WTC11 (cell line): ENCODE measurements around the gene CLEC18B. TPM values are rescaled to one million over a fixed set of nuclear protein-coding genes. Genes with fewer than 3 reads are reported as not detected.
"Not testable (repeated sequence)": the region's sequence is repeated elsewhere in the genome, so short reads cannot be mapped to it uniquely, and the experiment has no call there.

ENCODE experiments used
- ATAC-seq: fragments of 200-7000 bp; cut with Tn5 transposase; 2 replicates; pipeline ENCODE4 v1.10.0; 2021; ENCODE audit warnings: mild to moderate bottlenecking, moderate library complexity
- CTCF ChIA-PET: fragments of 300-600 bp; sonication (Branson Sonifier 250); formaldehyde crosslinking; loops from one replicate; lab custom pipeline; 2021; ENCODE audit warnings: antibody characterized with exemption; lab: Charles Lee
- POLR2A ChIA-PET: fragments of 350-600 bp; sonication (Branson Sonifier 250); formaldehyde crosslinking; loops from one replicate; lab custom pipeline; 2021; ENCODE audit warnings: antibody characterized with exemption; lab: Charles Lee
- DNase-seq: peaks from one replicate; pipeline ENCODE4 v3.0.0; 2021; ENCODE audit warnings: low spot score
- H3K27ac Mint-ChIP-seq: 2 replicates; pipeline ENCODE4 v1.8.0; 2021; ENCODE audit warnings: mixed read lengths
- H3K27me3 Mint-ChIP-seq: 2 replicates; pipeline ENCODE4 v1.8.0; 2021; ENCODE audit warnings: low read depth, mild to moderate bottlenecking, moderate library complexity, mixed read lengths
- H3K36me3 Mint-ChIP-seq: 2 replicates; pipeline ENCODE4 v1.8.0; 2021; ENCODE audit warnings: mixed read lengths
- H3K4me1 Mint-ChIP-seq: 2 replicates; pipeline ENCODE4 v1.8.0; 2022; ENCODE audit warnings: mixed read lengths
- H3K4me3 Mint-ChIP-seq: 2 replicates; pipeline ENCODE4 v1.8.0; 2021; ENCODE audit warnings: mild to moderate bottlenecking, moderate library complexity, mixed read lengths
- H3K9me3 Mint-ChIP-seq: 2 replicates; pipeline ENCODE4 v1.8.0; 2021; ENCODE audit warnings: mixed read lengths
- total RNA-seq: library from RNA; stranded (reverse); gene quantifications from 3 replicates; pipeline ENCODE4 v1.2.3, GENCODE V29; 2021

The CLEC18B gene
- total RNA-seq, 1 experiment from 2014 or later = 0.20 TPM

GRCh38 chr16:74412138-74412774 lies 9.0 kb downstream of the CLEC18B start:
- H3K4me3 Mint-ChIP-seq, H3K9me3 Mint-ChIP-seq, POLR2A ChIA-PET, H3K27me3 Mint-ChIP-seq, DNase-seq, CTCF ChIA-PET, H3K36me3 Mint-ChIP-seq, H3K27ac Mint-ChIP-seq, H3K4me1 Mint-ChIP-seq: not testable (repeated sequence)
- ATAC-seq = peak; percentile 61

GRCh38 chr16:74410981-74411380 lies 10.3 kb downstream of the CLEC18B start:
- ATAC-seq, CTCF ChIA-PET: not testable (repeated sequence)

GRCh38 chr16:74410057-74410957 lies 11.0 kb downstream of the CLEC18B start:
- ATAC-seq, H3K4me1 Mint-ChIP-seq, H3K27me3 Mint-ChIP-seq, POLR2A ChIA-PET, H3K9me3 Mint-ChIP-seq, DNase-seq, H3K4me3 Mint-ChIP-seq, H3K27ac Mint-ChIP-seq, CTCF ChIA-PET, H3K36me3 Mint-ChIP-seq: not testable (repeated sequence)

More at GRCh38 chr16:74410981-74411380, 10.3 kb downstream of the CLEC18B start:
- H3K4me3 Mint-ChIP-seq, H3K9me3 Mint-ChIP-seq, H3K27me3 Mint-ChIP-seq, H3K36me3 Mint-ChIP-seq, POLR2A ChIA-PET, H3K4me1 Mint-ChIP-seq, DNase-seq, H3K27ac Mint-ChIP-seq: not testable (repeated sequence)

GRCh38 chr16:74409185-74409981 lies 11.9 kb downstream of the CLEC18B start:
- H3K36me3 Mint-ChIP-seq, H3K4me3 Mint-ChIP-seq, CTCF ChIA-PET, POLR2A ChIA-PET, DNase-seq, ATAC-seq, H3K27ac Mint-ChIP-seq, H3K4me1 Mint-ChIP-seq, H3K27me3 Mint-ChIP-seq, H3K9me3 Mint-ChIP-seq: not testable (repeated sequence)

- H3K36me3 Mint-ChIP-seq, H3K27ac Mint-ChIP-seq, H3K4me1 Mint-ChIP-seq, CTCF ChIA-PET, DNase-seq, H3K27me3 Mint-ChIP-seq, POLR2A ChIA-PET, H3K9me3 Mint-ChIP-seq: not testable (repeated sequence)
- peak overlapping the region; percentile 35; the same call in 1 of the 2 replicates for H3K4me3 Mint-ChIP-seq
- peak; percentile 23 for ATAC-seq
Measured at GRCh38 chr16:74407362-74407705, 13.9 kb downstream of the CLEC18B start.

- H3K4me3 Mint-ChIP-seq, POLR2A ChIA-PET, H3K27ac Mint-ChIP-seq, H3K36me3 Mint-ChIP-seq, H3K27me3 Mint-ChIP-seq, H3K9me3 Mint-ChIP-seq, CTCF ChIA-PET, H3K4me1 Mint-ChIP-seq: not testable (repeated sequence)
- ATAC-seq (peak; percentile 80), DNase-seq (peak; percentile 36)
Measured at GRCh38 chr16:74406600-74407361, 14.5 kb downstream of the CLEC18B start.

GRCh38 chr16:74404148-74404933 lies 16.9 kb downstream of the CLEC18B start:
- H3K27ac Mint-ChIP-seq, H3K27me3 Mint-ChIP-seq, ATAC-seq, H3K9me3 Mint-ChIP-seq, H3K4me3 Mint-ChIP-seq, DNase-seq, H3K4me1 Mint-ChIP-seq, H3K36me3 Mint-ChIP-seq, CTCF ChIA-PET, POLR2A ChIA-PET: not testable (repeated sequence)

- CTCF ChIA-PET, DNase-seq, POLR2A ChIA-PET, H3K27me3 Mint-ChIP-seq, H3K36me3 Mint-ChIP-seq, H3K9me3 Mint-ChIP-seq, H3K4me1 Mint-ChIP-seq, ATAC-seq, H3K4me3 Mint-ChIP-seq, H3K27ac Mint-ChIP-seq: not testable (repeated sequence)
Measured at GRCh38 chr16:74400238-74400637, 21.0 kb downstream of the CLEC18B start.

GRCh38 chr16:74398212-74398895 lies 22.9 kb downstream of the CLEC18B start:
- POLR2A ChIA-PET, DNase-seq, H3K36me3 Mint-ChIP-seq, H3K4me1 Mint-ChIP-seq, H3K27ac Mint-ChIP-seq, H3K27me3 Mint-ChIP-seq, CTCF ChIA-PET, H3K9me3 Mint-ChIP-seq, H3K4me3 Mint-ChIP-seq: not testable (repeated sequence)
- peak; percentile 73 for ATAC-seq

GRCh38 chr16:74396521-74397017 lies 24.7 kb downstream of the CLEC18B start:
- CTCF ChIA-PET, ATAC-seq, H3K27ac Mint-ChIP-seq, POLR2A ChIA-PET, H3K27me3 Mint-ChIP-seq, DNase-seq, H3K36me3 Mint-ChIP-seq, H3K4me3 Mint-ChIP-seq, H3K9me3 Mint-ChIP-seq, H3K4me1 Mint-ChIP-seq: not testable (repeated sequence)
